Ishikawa (cell line): Measurements from ENCODE around the gene SPRY4.

Experiments used
- CEBPB ChIP-seq: IDR thresholded peaks from 2 replicates; pipeline ENCODE4 v1.6.1; 2012
- CREB1 ChIP-seq: IDR thresholded peaks from 2 replicates; pipeline ENCODE4 v1.6.1; 2012; ENCODE audit warnings: low read depth
- EGR1 ChIP-seq: IDR thresholded peaks from 2 replicates; pipeline ENCODE4 v1.6.1; 2012
- EP300 ChIP-seq: IDR thresholded peaks from 2 replicates; pipeline ENCODE4 v1.6.1; 2012; ENCODE audit warnings: borderline replicate concordance
- FOXM1 ChIP-seq: IDR thresholded peaks from 2 replicates; pipeline ENCODE4 v1.6.1; 2012; ENCODE audit warnings: low read depth, borderline replicate concordance
- NFIC ChIP-seq: IDR thresholded peaks from 2 replicates; pipeline ENCODE4 v1.6.1; 2012
- RAD21 ChIP-seq: IDR thresholded peaks from 2 replicates; pipeline ENCODE4 v1.6.1; 2012; ENCODE audit warnings: low read depth
- TAF1 ChIP-seq: IDR thresholded peaks from 2 replicates; pipeline ENCODE4 v1.6.1; 2012; ENCODE audit warnings: low read depth, mild to moderate bottlenecking
- TCF12 ChIP-seq: IDR thresholded peaks from 2 replicates; pipeline ENCODE4 v1.6.1; 2012; ENCODE audit warnings: low read depth
- TEAD4 ChIP-seq: IDR thresholded peaks from 2 replicates; pipeline ENCODE4 v1.6.1; 2012
- YY1 ChIP-seq: IDR thresholded peaks from 2 replicates; pipeline ENCODE4 v1.6.1; 2012; ENCODE audit warnings: low read depth
- ZBTB7A ChIP-seq: IDR thresholded peaks from 2 replicates; pipeline ENCODE4 v1.6.1; 2012; ENCODE audit warnings: low read depth
- TF ChIP-seq, protein P1 (sequence below): IDR thresholded peaks from 2 replicates; pipeline ENCODE4 v1.6.1; 2012; ENCODE audit warnings: low read depth, mild to moderate bottlenecking
- TF ChIP-seq, protein P2 (sequence below): IDR thresholded peaks from 2 replicates; pipeline ENCODE4 v1.6.1; 2012
- TF ChIP-seq, protein P3 (sequence below): IDR thresholded peaks from 2 replicates; pipeline ENCODE4 v1.6.1; 2012

Gene SPRY4

DNA sequence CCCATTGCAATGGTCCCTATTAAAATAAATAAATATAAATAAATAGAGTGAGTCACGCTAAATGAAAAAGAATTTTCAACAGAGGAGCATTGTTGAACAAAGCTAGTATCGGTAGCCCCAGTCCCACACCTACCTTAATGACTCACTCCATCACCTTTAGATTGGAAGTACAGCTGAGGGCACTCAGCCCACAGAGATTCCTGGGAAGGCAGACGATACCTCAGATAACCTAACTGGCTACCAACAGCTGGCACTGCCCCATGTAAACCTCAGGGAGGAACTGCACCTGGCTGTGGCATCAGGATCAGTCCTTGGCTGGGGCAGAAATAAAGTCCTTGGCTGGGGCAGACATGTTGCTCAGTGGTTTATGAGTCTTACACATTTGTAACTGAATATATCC lies 49.3 kb downstream of the SPRY4 start:
- no peak for TF ChIP-seq CEBPB
- no peak for TF ChIP-seq TAF1
- TF ChIP-seq NFIC, result no peak
- TF ChIP-seq EGR1, result no peak
- TF ChIP-seq, protein P1, sequence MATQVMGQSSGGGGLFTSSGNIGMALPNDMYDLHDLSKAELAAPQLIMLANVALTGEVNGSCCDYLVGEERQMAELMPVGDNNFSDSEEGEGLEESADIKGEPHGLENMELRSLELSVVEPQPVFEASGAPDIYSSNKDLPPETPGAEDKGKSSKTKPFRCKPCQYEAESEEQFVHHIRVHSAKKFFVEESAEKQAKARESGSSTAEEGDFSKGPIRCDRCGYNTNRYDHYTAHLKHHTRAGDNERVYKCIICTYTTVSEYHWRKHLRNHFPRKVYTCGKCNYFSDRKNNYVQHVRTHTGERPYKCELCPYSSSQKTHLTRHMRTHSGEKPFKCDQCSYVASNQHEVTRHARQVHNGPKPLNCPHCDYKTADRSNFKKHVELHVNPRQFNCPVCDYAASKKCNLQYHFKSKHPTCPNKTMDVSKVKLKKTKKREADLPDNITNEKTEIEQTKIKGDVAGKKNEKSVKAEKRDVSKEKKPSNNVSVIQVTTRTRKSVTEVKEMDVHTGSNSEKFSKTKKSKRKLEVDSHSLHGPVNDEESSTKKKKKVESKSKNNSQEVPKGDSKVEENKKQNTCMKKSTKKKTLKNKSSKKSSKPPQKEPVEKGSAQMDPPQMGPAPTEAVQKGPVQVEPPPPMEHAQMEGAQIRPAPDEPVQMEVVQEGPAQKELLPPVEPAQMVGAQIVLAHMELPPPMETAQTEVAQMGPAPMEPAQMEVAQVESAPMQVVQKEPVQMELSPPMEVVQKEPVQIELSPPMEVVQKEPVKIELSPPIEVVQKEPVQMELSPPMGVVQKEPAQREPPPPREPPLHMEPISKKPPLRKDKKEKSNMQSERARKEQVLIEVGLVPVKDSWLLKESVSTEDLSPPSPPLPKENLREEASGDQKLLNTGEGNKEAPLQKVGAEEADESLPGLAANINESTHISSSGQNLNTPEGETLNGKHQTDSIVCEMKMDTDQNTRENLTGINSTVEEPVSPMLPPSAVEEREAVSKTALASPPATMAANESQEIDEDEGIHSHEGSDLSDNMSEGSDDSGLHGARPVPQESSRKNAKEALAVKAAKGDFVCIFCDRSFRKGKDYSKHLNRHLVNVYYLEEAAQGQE, result no peak
- TF ChIP-seq EP300, result no peak
- TF ChIP-seq, protein P2, sequence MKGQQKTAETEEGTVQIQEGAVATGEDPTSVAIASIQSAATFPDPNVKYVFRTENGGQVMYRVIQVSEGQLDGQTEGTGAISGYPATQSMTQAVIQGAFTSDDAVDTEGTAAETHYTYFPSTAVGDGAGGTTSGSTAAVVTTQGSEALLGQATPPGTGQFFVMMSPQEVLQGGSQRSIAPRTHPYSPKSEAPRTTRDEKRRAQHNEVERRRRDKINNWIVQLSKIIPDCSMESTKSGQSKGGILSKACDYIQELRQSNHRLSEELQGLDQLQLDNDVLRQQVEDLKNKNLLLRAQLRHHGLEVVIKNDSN, result no peak
- TF ChIP-seq RAD21, result no peak

DNA sequence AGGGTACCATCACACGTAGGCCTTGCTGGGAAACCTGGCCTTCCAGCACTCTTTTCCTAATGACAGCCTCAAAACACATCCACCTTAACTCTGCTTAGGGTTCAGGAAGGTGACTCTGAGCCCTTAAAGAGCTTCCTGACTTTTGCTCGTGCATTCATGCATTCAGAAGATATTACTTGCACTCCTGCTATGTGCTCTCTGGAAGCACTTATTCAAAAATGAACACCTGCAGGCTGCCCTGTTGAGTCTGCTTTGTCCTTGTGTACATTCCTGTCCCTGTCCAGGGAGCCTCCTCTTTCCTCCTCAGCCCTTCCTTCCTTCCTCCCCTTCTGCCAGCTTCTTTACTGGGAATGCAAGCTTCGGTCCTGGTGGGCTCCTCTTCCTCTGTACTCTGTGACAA lies 61.5 kb downstream of the SPRY4 start:
- TF ChIP-seq FOXM1, result no peak
- TF ChIP-seq ZBTB7A, result no peak
- TF ChIP-seq, protein P1, result no peak
- no peak for TF ChIP-seq TCF12
- TF ChIP-seq, protein P3, sequence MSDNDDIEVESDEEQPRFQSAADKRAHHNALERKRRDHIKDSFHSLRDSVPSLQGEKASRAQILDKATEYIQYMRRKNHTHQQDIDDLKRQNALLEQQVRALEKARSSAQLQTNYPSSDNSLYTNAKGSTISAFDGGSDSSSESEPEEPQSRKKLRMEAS, result no peak
- no peak for TF ChIP-seq NFIC
- no peak for TF ChIP-seq TAF1
- TF ChIP-seq RAD21, result no peak
- TF ChIP-seq YY1, result no peak
- TF ChIP-seq EP300, result no peak
- TF ChIP-seq, protein P2, result no peak
- no peak for TF ChIP-seq CEBPB
- no peak for TF ChIP-seq CREB1
- no peak for TF ChIP-seq EGR1
- TF ChIP-seq TEAD4, result no peak

DNA sequence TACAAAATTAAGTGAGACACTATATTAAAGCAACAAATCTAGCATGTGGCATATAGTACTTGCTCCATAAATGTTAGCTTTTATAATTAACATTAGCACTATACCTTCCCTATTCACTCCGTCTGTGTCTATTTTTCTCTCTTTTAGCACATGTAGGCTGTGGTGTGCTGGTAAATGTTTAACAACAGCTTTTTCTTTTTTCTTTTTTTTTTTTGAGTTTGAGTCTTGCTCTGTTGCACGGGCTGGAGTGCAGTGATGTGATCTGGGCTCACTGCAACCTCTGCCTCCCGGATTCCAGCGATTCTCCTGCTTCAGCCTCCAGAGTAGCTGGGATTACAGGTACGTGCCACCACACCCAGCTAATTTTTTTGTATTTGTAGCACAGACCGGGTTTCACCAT lies 62.1 kb downstream of the SPRY4 start:
- TF ChIP-seq, protein P1, result no peak
- TF ChIP-seq TAF1 (no peak), FOXM1 (no peak), TEAD4 (no peak), EGR1 (no peak), ZBTB7A (no peak), EP300 (no peak), TCF12 (no peak), NFIC (no peak), RAD21 (no peak), YY1 (no peak), CREB1 (no peak), CEBPB (no peak)
- TF ChIP-seq, protein P2, result no peak
- TF ChIP-seq, protein P3, result no peak
